Transverse colon (tissue), 4 donors: ENCODE results near the gene CAMK1. TPM values are rescaled to one million over a fixed set of nuclear protein-coding genes. Genes with fewer than 3 reads are reported as not detected.

Experiments used
- DNase-seq: peaks from one replicate; pipeline ENCODE4 v3.0.0-alpha.2; 2019
- H3K27ac ChIP-seq, 4 donors: fragments of 200-600 bp; sonication (generic); 2 replicates each; pipeline ENCODE4 v1.5.1; 2016 to 2018; ENCODE audit warnings: inconsistent platforms in 4 of 4
- H3K27me3 ChIP-seq: fragments of 200-600 bp; sonication (generic); 2 replicates; pipeline ENCODE4 v1.5.1; 2017; ENCODE audit warnings: inconsistent platforms
- H3K36me3 ChIP-seq, 4 donors: fragments of 200-600 bp; sonication (generic); 2 replicates each; pipeline ENCODE4 v1.5.1; 2017 to 2019; ENCODE audit warnings: inconsistent platforms in 4 of 4
- H3K4me1 ChIP-seq, 4 donors: fragments of 200-600 bp; sonication (generic); 2 replicates each; pipeline ENCODE4 v1.5.1; 2017 to 2020; ENCODE audit warnings: inconsistent platforms in 4 of 4
- H3K4me3 ChIP-seq, 4 donors: fragments of 200-600 bp; sonication (generic); 1 replicate in 1 of 4; 2 replicates in 3 of 4; pipeline versions ENCODE4 v1.5.1 to v1.6.1; 2017 to 2019; ENCODE audit warnings: inconsistent platforms in 4 of 4
- H3K9me3 ChIP-seq, 2 donors: fragments of 200-600 bp; sonication (generic); 2 replicates each; pipeline ENCODE4 v1.5.1; 2017 to 2019; ENCODE audit warnings: inconsistent platforms in 2 of 2
- EP300 ChIP-seq: sonication (generic); formaldehyde crosslinking; IDR thresholded peaks from one replicate; pipeline ENCODE4 v1.6.1; 2017; ENCODE audit warnings: antibody characterized with exemption, low read depth
- POLR2A ChIP-seq: fragments of 450-650 bp; IDR thresholded peaks from one replicate; pipeline ENCODE4 v1.6.1; 2016; ENCODE audit warnings: antibody characterized with exemption, mild to moderate bottlenecking, moderate library complexity
- POLR2AphosphoS5 ChIP-seq, 3 donors: sonication (generic); formaldehyde crosslinking; IDR thresholded peaks; one replicate each; pipeline ENCODE4 v1.6.1; 2016; ENCODE audit warnings: antibody characterized with exemption in 3 of 3
- WGBS, 2 donors: methylation state at CpG; one replicate each; pipeline ENCODE4 v1.1.5; 2018; ENCODE audit warnings: low coverage in 1 of 2; 5-methylcytosine and 5-hydroxymethylcytosine counted together
- in situ Hi-C, 4 donors: fragments of 200-750 bp; cut with MboI; loops; one replicate each; pipeline versions ENCODE4 v1.15.0 to v1.15.1; 2017; ENCODE audit warnings: low sequenced_read_pairs in 3 of 4, low pct_ligation_motif_present in 1 of 4, low pct_unique_long_range_greater_than_20kb in 1 of 4
- intact Hi-C: fragments of 100-400 bp; cut with DNase I; formaldehyde crosslinking; loops from one replicate; pipeline ENCODE4 v1.15.1; 2023; ENCODE audit warnings: low total_unique reads
- total RNA-seq, 4 donors: library from RNA; depleted of rRNA; stranded (reverse); fragments of >200 nt; gene quantifications; one replicate each; pipeline ENCODE4 v1.1.0, GENCODE V29; 2016
- TF ChIP-seq, protein P1 (sequence below), 5 experiments: fragments of 200-600 bp in 3 of 5; fragments of 450-650 bp in 2 of 5; sonication (generic) in 3 of 5; IDR thresholded peaks; 1 replicate in 2 of 5; 2 replicates in 3 of 5; pipeline ENCODE4 v1.5.1; 2016 to 2017; ENCODE audit warnings: antibody characterized with exemption in 5 of 5, inconsistent platforms in 3 of 5, mild to moderate bottlenecking in 2 of 5, moderate library complexity in 1 of 5

CAMK1 gene
- total RNA-seq, 4 donors from 2014 or later = 5.6 to 45.0 (median 15.6) TPM

DNA sequence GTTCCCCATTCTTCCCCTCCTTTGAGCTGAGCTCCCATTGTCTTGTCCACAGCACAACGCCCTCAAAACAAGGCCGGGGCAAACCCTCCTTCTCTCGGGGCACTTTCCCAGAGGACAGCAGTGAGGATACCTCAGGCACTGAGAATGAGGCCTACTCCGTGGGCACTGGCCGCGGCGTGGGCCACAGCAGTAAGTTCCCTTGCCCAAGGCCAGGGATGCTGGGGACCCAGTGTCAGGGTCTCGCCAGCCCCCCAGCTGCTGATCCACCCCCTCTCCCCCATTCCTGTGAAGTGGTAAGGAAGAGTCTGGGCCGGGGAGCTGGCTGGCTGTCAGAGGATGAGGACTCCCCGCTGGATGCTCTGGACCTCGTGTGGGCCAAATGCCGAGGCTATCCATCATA, 24.2 kb downstream of the CAMK1 start:
- no peak for TF ChIP-seq POLR2AphosphoS5 (IDR thresholded peaks at IDR 0.05)
- TF ChIP-seq EP300 = no peak
- TF ChIP-seq, protein P1, sequence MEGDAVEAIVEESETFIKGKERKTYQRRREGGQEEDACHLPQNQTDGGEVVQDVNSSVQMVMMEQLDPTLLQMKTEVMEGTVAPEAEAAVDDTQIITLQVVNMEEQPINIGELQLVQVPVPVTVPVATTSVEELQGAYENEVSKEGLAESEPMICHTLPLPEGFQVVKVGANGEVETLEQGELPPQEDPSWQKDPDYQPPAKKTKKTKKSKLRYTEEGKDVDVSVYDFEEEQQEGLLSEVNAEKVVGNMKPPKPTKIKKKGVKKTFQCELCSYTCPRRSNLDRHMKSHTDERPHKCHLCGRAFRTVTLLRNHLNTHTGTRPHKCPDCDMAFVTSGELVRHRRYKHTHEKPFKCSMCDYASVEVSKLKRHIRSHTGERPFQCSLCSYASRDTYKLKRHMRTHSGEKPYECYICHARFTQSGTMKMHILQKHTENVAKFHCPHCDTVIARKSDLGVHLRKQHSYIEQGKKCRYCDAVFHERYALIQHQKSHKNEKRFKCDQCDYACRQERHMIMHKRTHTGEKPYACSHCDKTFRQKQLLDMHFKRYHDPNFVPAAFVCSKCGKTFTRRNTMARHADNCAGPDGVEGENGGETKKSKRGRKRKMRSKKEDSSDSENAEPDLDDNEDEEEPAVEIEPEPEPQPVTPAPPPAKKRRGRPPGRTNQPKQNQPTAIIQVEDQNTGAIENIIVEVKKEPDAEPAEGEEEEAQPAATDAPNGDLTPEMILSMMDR (IDR thresholded peaks at IDR 0.05) = no peak
- no peak for TF ChIP-seq POLR2A
- in situ Hi-C loops (no loop called here), intact Hi-C loops (no loop called here)
- no peak for DNase-seq
- 88% methylated on average over 12 of the region's 12 CpGs; no CpG with 5 or more reads in 1 of the 2 donors for WGBS, 2 donors
- Histone ChIP-seq H3K9me3 (no peaks in the 10 kb centered on the region), H3K27me3 (no peaks in the 10 kb centered on the region), H3K36me3 (peaks cover 0 to 70% (median 37%) of the 10 kb centered on the region in 4 donors), H3K4me3 (no peak overlapping the region), H3K4me1 (peaks cover 6 to 13% (median 11%) of the 10 kb centered on the region in 4 donors), H3K27ac (no peak overlapping the region)

GRCh38 chr3:9744162-9744561, 25.6 kb downstream of the CAMK1 start:
- Histone ChIP-seq H3K27me3 (no peaks in the 10 kb centered on the region), H3K27ac (no peak overlapping the region), H3K4me3 (no peak overlapping the region), H3K36me3 (peaks cover 0 to 83% (median 44%) of the 10 kb centered on the region in 4 donors), H3K9me3 (no peaks in the 10 kb centered on the region), H3K4me1 (peaks cover 3 to 8% (median 5%) of the 10 kb centered on the region in 4 donors)
- DNase-seq = no peak
- in situ Hi-C loops = no loop called here
- TF ChIP-seq EP300 (no peak), POLR2A (no peak), POLR2AphosphoS5 (IDR thresholded peaks at IDR 0.05) (no peak)
- TF ChIP-seq, protein P1 (IDR thresholded peaks at IDR 0.05) = no peak
- intact Hi-C loops = no loop called here
- 91% methylated on average over 13 of the region's 13 CpGs; no CpG with 5 or more reads in 1 of the 2 donors for WGBS, 2 donors

- in situ Hi-C loops = no loop called here
- TF ChIP-seq, protein P1 (IDR thresholded peaks at IDR 0.05) = no peak
- TF ChIP-seq POLR2AphosphoS5 (IDR thresholded peaks at IDR 0.05) (no peak), EP300 (no peak), POLR2A (no peak)
- intact Hi-C loops = no loop called here
- Histone ChIP-seq H3K36me3 (peaks cover 0 to 89% (median 47%) of the 10 kb centered on the region in 4 donors), H3K4me3 (no peak overlapping the region), H3K9me3 (no peaks in the 10 kb centered on the region), H3K27ac (no peak overlapping the region), H3K4me1 (peaks cover 0 to 2% (median 0%) of the 10 kb centered on the region in 4 donors), H3K27me3 (no peaks in the 10 kb centered on the region)
- DNase-seq = no peak
- 96% methylated on average over 18 of the region's 18 CpGs; no CpG with 5 or more reads in 1 of the 2 donors for WGBS, 2 donors
Measured at GRCh38 chr3:9743548-9743947, 26.2 kb downstream of the CAMK1 start.

DNA sequence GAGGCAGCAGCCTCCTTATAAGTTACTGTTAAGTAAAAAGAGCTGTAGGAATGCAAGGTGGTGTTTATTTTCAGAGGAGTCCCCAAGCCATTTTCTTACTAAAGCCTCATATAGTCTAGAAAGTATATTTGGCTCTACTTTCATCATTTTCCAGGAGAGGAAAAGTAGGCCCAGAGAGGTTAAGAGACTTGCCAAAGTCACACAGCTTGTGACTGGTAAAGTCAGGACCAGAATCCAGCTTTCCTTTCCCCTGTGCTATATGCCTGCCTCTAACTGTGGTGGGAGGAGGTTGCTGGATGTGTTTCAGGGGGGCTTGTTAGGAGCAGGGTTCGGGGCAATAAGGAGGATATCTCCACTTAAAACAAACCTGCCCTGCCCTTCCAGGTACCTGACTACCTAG, 27.2 kb downstream of the CAMK1 start:
- DNase-seq = no peak
- Histone ChIP-seq H3K9me3 (no peaks in the 10 kb centered on the region), H3K27ac (no peak overlapping the region), H3K4me1 (no peaks in the 10 kb centered on the region), H3K36me3 (peaks cover 0 to 97% (median 47%) of the 10 kb centered on the region in 4 donors), H3K4me3 (no peak overlapping the region), H3K27me3 (no peaks in the 10 kb centered on the region)
- TF ChIP-seq, protein P1 (IDR thresholded peaks at IDR 0.05) = no peak
- no peak for TF ChIP-seq EP300
- no peak for TF ChIP-seq POLR2A
- TF ChIP-seq POLR2AphosphoS5 (IDR thresholded peaks at IDR 0.05) = no peak
- intact Hi-C loops (no loop called here), in situ Hi-C loops (no loop called here)
- 100% methylated on average over 1 of the region's 1 CpG; no CpG with 5 or more reads in 1 of the 2 donors for WGBS, 2 donors
